Measurements from ENCODE around the gene CYP46A1. TPM values are rescaled to one million over a fixed set of nuclear protein-coding genes. Genes with fewer than 3 reads are reported as not detected.
A peak's percentile ranks its signal among the peaks of the same experiment; 100 is the strongest.

Gene CYP46A1
- polyA plus RNA-seq, 1 donor, result 1.5 TPM

DNA sequence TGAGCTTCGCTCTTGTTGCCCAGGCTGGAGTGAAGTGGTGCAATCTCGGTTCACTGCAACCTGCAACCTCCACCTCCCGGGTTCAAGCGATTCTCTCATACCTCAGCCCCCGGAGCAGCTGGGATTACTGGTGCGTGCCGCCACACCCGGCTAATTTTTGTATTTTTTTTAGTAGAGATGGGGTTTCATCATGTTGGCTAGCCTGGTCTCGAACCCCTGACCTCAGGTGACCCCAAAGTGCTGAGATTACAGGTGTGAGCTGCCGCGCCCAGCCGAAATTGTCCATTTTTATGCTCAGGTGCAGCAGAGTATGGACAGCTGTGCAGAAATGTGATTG is 19.2 kb upstream of the CYP46A1 start:
- H3K27me3 ChIP-seq (ENCODE audit: control insufficient read depth, insufficient read depth, low read length), result peaks cover 21% of the 10 kb centered on the region
- peaks cover 1% of the 10 kb centered on the region for H3K4me1 ChIP-seq (ENCODE audit: control insufficient read depth, insufficient read depth, low read length)
- H3K4me3 ChIP-seq (ENCODE audit: low read length), result no peak overlapping the region
- H3K36me3 ChIP-seq (ENCODE audit: control insufficient read depth, insufficient read depth, low read length), result no peaks in the 10 kb centered on the region
- DNase-seq, result no peak
- no peaks in the 10 kb centered on the region for H3K9me3 ChIP-seq (ENCODE audit: control insufficient read depth, low read depth, low read length)
- no CpG with 5 or more reads among the region's 12 CpGs for WGBS (ENCODE audit: insufficient coverage, low lambda C conversion rate)
- H3K27ac ChIP-seq (ENCODE audit: low read length), result no peak overlapping the region

DNA sequence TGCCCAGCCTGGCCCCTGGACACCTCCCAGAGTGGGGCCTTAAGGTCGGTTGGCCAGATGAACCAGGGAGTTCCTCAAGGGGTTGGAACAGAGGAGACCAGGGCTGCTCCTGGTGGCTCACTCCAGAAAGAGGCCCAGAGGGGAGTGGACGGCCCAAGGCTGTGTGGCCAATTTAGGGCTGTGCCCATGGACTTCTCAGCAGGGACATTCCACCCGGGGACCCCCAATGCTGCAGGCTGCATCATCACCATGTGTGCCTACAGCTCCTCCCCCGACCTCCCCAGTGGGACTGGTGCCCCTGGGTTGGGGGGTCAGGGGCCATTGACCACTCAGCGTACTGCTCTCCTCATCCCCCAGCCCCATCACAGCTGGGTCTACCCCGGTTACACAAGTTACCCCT is 17.6 kb upstream of the CYP46A1 start:
- H3K27me3 ChIP-seq (ENCODE audit: control insufficient read depth, insufficient read depth, low read length), result peaks cover 6% of the 10 kb centered on the region
- H3K27ac ChIP-seq (ENCODE audit: low read length), result no peak overlapping the region
- H3K4me3 ChIP-seq (ENCODE audit: low read length), result no peak overlapping the region
- no peaks in the 10 kb centered on the region for H3K36me3 ChIP-seq (ENCODE audit: control insufficient read depth, insufficient read depth, low read length)
- peaks cover 3% of the 10 kb centered on the region for H3K4me1 ChIP-seq (ENCODE audit: control insufficient read depth, insufficient read depth, low read length)
- no peak for DNase-seq
- H3K9me3 ChIP-seq (ENCODE audit: control insufficient read depth, low read depth, low read length), result no peaks in the 10 kb centered on the region
- WGBS (ENCODE audit: insufficient coverage, low lambda C conversion rate), result no CpG with 5 or more reads among the region's 6 CpGs

DNA sequence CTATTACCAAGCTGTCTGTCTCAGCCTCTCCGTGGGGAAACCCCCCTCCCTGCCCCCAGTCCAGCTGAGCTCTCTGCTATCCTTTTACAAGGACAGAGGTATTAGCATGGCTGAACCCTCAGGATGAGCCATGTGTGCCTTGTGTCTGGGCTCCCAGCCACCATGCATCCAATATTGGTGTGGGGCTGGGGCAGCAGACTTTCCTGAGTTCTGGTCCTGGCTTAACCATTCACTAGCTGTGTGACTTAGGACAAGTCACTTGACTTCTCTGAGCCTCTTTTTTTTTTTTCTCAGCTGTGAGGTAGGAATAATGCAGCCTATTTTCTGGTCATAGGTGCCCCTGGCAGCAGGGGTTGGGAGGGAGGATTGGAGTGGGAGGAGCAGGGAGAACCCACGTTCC is 17.1 kb upstream of the CYP46A1 start:
- Histone ChIP-seq H3K36me3 (ENCODE audit: control insufficient read depth, insufficient read depth, low read length) (no peaks in the 10 kb centered on the region), H3K27me3 (ENCODE audit: control insufficient read depth, insufficient read depth, low read length) (peaks cover 3% of the 10 kb centered on the region), H3K4me3 (ENCODE audit: low read length) (no peak overlapping the region), H3K4me1 (ENCODE audit: control insufficient read depth, insufficient read depth, low read length) (peaks cover 8% of the 10 kb centered on the region), H3K27ac (ENCODE audit: low read length) (no peak overlapping the region), H3K9me3 (ENCODE audit: control insufficient read depth, low read depth, low read length) (no peaks in the 10 kb centered on the region)
- no peak for DNase-seq
- no CpG with 5 or more reads among the region's 2 CpGs for WGBS (ENCODE audit: insufficient coverage, low lambda C conversion rate)

DNA sequence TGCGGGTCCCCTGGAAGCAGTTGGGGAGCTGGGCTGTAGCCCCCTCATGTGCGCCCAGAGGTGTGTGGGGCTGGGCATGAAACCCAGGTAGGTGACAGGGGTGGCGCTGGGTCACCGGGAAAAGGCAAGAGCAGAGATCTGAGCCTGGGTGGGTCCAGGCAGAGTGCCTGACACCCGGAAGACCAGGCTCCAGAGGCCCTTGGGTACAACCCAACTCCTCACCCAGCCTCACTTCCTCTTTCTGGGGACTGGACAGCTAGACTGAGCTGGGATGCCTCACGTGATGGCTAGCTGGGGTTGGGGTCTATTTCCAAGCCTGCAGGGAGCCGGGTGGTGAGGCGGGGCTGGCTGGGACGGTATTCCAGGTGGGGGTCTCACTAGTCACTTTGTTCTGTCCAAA is 16.3 kb upstream of the CYP46A1 start:
- peaks cover 14% of the 10 kb centered on the region for H3K4me1 ChIP-seq (ENCODE audit: control insufficient read depth, insufficient read depth, low read length)
- no peak overlapping the region for H3K27ac ChIP-seq (ENCODE audit: low read length)
- H3K9me3 ChIP-seq (ENCODE audit: control insufficient read depth, low read depth, low read length), result no peaks in the 10 kb centered on the region
- peaks cover 2% of the 10 kb centered on the region for H3K27me3 ChIP-seq (ENCODE audit: control insufficient read depth, insufficient read depth, low read length)
- no CpG with 5 or more reads among the region's 9 CpGs for WGBS (ENCODE audit: insufficient coverage, low lambda C conversion rate)
- H3K4me3 ChIP-seq (ENCODE audit: low read length), result no peak overlapping the region
- no peaks in the 10 kb centered on the region for H3K36me3 ChIP-seq (ENCODE audit: control insufficient read depth, insufficient read depth, low read length)
- DNase-seq, result no peak

DNA sequence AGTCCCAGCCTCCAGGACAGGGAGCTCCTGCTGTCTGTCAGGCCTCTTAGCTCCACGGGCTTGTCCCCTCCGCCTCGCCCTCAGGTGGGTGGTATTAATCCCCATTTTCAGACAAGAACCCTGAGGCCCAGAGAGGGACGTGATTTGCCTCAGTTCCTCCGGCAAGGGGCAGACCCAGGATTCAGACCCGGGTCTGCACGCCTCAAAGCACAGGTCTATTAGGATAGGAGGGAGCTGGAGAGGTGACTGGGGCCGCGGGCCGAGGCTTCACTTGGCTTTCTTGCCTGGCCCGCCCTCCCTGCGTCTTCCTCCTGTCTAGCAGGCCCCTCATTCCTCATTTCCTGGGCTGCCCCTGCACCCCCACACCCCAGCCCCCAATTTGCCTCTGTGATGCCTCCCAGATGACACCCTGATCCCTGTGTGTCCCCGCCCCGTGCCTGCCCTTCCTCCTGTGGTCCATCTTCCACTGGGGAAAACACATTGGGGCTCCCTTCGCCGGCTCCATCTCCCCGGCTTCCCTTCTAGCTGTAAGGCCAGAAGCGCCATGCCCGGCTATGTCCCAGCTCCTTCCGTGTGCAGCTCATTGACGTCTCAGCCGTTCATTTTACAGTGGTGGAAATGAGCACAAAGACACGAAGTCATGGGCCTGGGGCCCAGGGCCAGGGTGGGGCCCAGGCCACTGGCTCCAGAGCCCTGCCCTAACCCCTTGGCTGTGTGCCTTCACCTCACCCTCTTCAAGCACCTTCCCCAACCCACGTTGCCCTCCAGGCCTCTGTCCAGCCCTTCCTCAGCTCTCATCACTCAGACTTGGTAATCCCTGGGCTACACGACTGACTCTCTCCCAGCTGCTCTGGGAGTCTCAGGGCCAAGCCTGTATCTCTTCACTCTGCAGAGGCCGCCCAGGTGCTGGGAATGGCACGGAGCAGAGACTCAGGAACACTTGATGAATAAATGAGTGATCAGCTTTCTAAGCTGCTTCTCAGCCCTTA is 15.5 kb upstream of the CYP46A1 start:
- Histone ChIP-seq H3K27me3 (ENCODE audit: control insufficient read depth, insufficient read depth, low read length) (no peaks in the 10 kb centered on the region), H3K9me3 (ENCODE audit: control insufficient read depth, low read depth, low read length) (no peaks in the 10 kb centered on the region), H3K4me3 (ENCODE audit: low read length) (no peak overlapping the region), H3K4me1 (ENCODE audit: control insufficient read depth, insufficient read depth, low read length) (peaks cover 14% of the 10 kb centered on the region), H3K36me3 (ENCODE audit: control insufficient read depth, insufficient read depth, low read length) (no peaks in the 10 kb centered on the region), H3K27ac (ENCODE audit: low read length) (no peak overlapping the region)
- DNase-seq, result no peak
- WGBS (ENCODE audit: insufficient coverage, low lambda C conversion rate), result no CpG with 5 or more reads among the region's 27 CpGs

DNA sequence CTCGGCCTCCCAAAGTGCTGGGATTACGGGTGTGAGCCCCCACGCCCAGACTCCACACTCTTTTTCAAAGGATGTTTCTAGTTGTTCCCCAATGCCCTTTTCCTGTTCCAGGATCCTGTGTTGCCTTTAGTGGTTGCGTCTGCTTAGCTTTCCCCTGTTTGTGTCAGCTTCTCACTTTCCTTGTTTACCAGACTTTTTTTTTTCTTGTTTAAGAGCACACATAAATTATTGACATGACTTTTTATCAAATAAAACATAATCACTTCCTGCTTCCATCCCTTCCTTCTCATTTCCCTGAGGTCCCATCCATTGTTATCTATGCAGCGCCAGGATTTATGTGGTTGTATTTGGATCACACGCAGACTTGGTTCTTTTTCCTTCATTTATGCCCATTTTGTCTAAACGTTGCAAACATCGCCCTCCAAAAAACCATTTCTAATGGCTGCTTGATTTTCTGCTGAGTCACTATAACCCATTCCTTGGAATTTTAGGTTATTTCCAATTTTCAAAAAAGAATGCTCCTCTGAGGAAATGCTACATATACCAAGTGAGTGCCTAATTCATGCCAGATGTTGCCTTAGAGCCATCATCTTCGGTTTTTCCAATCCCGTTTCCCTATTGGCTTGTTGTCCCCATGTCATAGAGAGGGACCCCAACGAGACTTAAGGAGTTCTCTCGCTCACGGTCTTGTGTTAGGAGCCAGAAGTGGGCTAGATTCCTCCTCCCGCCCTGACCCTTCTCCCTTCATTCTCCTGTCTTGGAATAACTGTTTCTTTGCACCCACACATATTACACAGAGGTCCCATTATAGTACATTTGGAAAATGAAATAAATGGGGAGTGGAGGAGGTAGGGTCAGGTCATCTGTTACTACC is 13.5 kb upstream of the CYP46A1 start:
- Histone ChIP-seq H3K27ac (ENCODE audit: low read length) (no peak overlapping the region), H3K4me1 (ENCODE audit: control insufficient read depth, insufficient read depth, low read length) (peaks cover 14% of the 10 kb centered on the region), H3K4me3 (ENCODE audit: low read length) (no peak overlapping the region), H3K9me3 (ENCODE audit: control insufficient read depth, low read depth, low read length) (peaks cover 4% of the 10 kb centered on the region), H3K36me3 (ENCODE audit: control insufficient read depth, insufficient read depth, low read length) (no peaks in the 10 kb centered on the region), H3K27me3 (ENCODE audit: control insufficient read depth, insufficient read depth, low read length) (peaks cover 9% of the 10 kb centered on the region)
- WGBS (ENCODE audit: insufficient coverage, low lambda C conversion rate), result 79% methylated on average over 4 of the region's 14 CpGs
- DNase-seq, result no peak

DNA sequence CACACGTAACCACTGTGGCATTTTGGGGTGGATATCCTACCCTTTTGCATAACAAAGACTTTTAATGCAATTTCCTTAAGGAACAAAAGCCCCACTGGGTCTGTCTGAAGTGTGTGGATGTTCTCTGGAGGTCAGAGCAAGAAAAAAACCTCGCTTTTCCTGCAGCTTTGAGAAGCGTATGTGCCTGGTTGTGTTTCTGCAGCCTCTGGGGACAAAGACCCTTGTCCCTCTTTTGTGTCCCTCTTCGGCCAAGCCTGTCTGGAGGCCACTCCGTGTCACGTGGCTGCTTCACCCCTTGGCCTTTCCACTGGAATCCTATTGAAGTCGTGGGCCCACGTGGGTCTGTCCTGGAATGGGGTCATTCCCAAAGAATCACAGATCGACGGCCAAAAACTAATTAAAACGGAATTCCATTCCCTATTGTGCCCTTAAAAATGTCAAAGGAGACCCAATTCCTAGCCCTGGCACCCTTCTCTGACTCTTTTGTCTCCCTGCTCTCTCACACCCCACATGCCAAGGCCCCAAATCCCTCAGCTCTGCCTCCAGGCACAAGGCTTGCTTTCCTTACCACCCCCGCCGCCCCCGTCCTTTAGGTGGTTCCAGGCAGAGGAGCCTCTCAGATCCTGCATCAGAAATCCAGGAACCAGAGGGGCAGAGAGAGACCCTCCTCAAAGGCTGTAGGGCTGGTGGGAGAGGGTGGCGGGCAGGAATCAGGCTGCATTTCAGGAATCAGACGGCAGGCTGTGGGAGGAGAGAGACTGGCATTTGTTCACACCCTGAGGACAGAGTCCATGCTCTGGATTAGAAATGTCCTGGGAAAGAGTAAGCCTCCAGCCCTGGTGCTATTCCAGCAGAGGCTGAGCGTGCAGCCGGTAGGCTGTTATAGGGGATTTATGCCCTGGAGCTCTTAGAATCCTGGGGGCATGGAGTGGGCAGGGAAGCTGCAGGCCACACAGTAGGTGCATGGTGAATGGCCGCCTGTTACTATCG is 12.6 kb upstream of the CYP46A1 start:
- WGBS (ENCODE audit: insufficient coverage, low lambda C conversion rate), result no CpG with 5 or more reads among the region's 20 CpGs
- Histone ChIP-seq H3K4me3 (ENCODE audit: low read length) (no peak overlapping the region), H3K27me3 (ENCODE audit: control insufficient read depth, insufficient read depth, low read length) (peaks cover 18% of the 10 kb centered on the region), H3K27ac (ENCODE audit: low read length) (peak overlapping the region; percentile 8), H3K4me1 (ENCODE audit: control insufficient read depth, insufficient read depth, low read length) (peaks cover 14% of the 10 kb centered on the region), H3K36me3 (ENCODE audit: control insufficient read depth, insufficient read depth, low read length) (no peaks in the 10 kb centered on the region), H3K9me3 (ENCODE audit: control insufficient read depth, low read depth, low read length) (peaks cover 8% of the 10 kb centered on the region)
- peak; percentile 74 to 81 for DNase-seq

DNA sequence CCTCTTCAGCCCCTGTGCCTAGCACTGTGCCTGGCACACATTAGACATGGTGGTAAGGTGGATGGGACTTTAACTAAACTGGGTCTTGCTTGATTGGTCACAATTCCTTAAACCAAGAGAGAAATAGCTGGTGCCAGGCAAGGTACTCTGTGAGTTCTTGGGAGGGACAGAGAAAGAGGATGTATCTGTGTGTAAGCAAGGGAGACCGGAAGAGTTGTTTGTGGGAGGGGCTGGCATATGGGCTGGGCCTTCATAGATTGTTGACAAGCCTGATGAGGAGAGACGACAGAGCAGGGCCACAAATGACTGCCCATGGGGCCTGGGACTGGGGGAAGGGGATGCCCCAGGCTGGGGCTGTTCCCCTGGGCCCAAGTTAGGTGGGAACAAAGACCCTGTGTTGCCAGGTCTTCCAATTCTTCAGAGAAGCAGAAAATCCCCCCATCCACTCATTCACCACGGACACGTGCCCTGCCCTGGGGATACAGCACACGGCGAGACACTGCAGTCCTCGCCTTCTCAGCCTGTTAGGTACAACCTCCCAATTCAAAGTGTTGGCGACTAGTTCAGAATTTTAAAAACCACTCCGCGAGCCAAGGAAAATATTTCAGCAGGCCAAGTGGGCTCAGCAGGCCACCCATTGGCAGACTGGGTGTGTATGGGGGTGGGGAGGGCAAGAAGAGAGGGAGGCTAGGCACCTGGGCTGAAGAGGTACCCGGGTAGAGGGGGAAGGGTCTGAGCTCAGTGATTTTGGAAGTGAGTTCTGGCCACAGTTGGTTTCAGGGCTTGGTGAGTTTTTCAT is 11.4 kb upstream of the CYP46A1 start:
- no peaks in the 10 kb centered on the region for H3K36me3 ChIP-seq (ENCODE audit: control insufficient read depth, insufficient read depth, low read length)
- H3K4me1 ChIP-seq (ENCODE audit: control insufficient read depth, insufficient read depth, low read length), result peaks cover 14% of the 10 kb centered on the region
- no peak overlapping the region for H3K27ac ChIP-seq (ENCODE audit: low read length)
- peaks cover 20% of the 10 kb centered on the region for H3K27me3 ChIP-seq (ENCODE audit: control insufficient read depth, insufficient read depth, low read length)
- H3K4me3 ChIP-seq (ENCODE audit: low read length), result no peak overlapping the region
- peak in 1 of 2 donors; percentile 23 for DNase-seq
- peaks cover 14% of the 10 kb centered on the region for H3K9me3 ChIP-seq (ENCODE audit: control insufficient read depth, low read depth, low read length)
- no CpG with 5 or more reads among the region's 11 CpGs for WGBS (ENCODE audit: insufficient coverage, low lambda C conversion rate)

DNA sequence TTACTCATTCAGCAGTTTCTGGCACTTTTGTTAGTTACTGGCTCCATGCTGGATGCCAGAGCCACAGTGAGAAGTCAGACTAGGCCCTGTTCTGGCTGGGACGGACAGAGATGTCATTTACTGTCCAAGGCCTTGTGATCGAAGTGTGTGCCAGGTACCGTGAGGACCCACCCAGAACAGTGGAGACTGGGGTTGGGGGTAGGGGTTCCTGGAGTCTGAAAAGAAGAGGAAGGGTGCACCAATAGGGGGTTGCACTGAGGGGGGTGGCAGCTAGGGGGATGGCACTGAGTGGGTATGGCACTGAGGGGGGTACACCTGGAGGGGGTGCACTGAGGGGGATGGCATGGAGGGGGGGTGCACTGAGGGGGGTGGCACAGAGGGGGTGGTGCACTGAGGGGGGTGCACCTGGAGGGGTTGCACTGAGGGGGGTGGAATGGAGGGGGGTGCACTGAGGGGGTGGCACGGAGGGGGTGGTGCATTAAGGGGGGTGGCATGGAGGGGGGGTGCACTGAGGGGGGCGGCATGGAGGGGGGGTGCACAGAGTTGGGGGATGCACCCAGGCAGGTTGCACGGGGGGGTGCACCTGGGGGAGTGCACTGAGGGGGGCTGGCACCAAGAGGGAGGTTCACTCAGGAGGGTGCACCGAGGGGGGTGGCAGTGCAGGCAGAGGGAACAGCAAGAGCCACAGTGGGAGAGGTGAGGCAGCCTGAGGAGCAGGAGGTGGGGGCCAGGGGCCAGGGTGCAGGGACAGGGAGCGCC is 10.6 kb upstream of the CYP46A1 start:
- Histone ChIP-seq H3K4me3 (ENCODE audit: low read length) (no peak overlapping the region), H3K27me3 (ENCODE audit: control insufficient read depth, insufficient read depth, low read length) (peaks cover 20% of the 10 kb centered on the region), H3K27ac (ENCODE audit: low read length) (no peak overlapping the region), H3K4me1 (ENCODE audit: control insufficient read depth, insufficient read depth, low read length) (peaks cover 14% of the 10 kb centered on the region), H3K9me3 (ENCODE audit: control insufficient read depth, low read depth, low read length) (peaks cover 18% of the 10 kb centered on the region), H3K36me3 (ENCODE audit: control insufficient read depth, insufficient read depth, low read length) (no peaks in the 10 kb centered on the region)
- no peak for DNase-seq
- WGBS (ENCODE audit: insufficient coverage, low lambda C conversion rate), result no CpG with 5 or more reads among the region's 8 CpGs
